WERI-Rb-1 (cell line): ENCODE results near the gene EGFR.

Experiments used
- DNase-seq: peaks from one replicate; pipeline ENCODE4 v3.0.0-alpha.2; 2020
- H3K27ac ChIP-seq: fragments of 250-450 bp; sonication (Bioruptor Pico); 2 replicates; pipeline ENCODE4 v1.5.1; 2020; ENCODE audit warnings: mild to moderate bottlenecking, moderate library complexity
- H3K27me3 ChIP-seq: fragments of 250-450 bp; sonication (Bioruptor Pico); 2 replicates; pipeline ENCODE4 v1.5.1; 2021; ENCODE audit warnings: mild to moderate bottlenecking, low read depth, moderate library complexity; ENCODE audit not compliant: insufficient read depth, severe bottlenecking
- H3K36me3 ChIP-seq: fragments of 250-450 bp; sonication (Bioruptor Pico); 2 replicates; pipeline ENCODE4 v1.5.1; 2020; ENCODE audit warnings: mild to moderate bottlenecking, moderate library complexity
- H3K4me3 ChIP-seq: 2 replicates; pipeline ENCODE4 v1.5.1; 2011; ENCODE audit warnings: low read depth, mild to moderate bottlenecking, control low read depth, low read length
- H3K9me3 ChIP-seq: fragments of 250-450 bp; sonication (Bioruptor Pico); 2 replicates; pipeline ENCODE4 v1.5.1; 2021; ENCODE audit warnings: mild to moderate bottlenecking, moderate library complexity; ENCODE audit not compliant: severe bottlenecking
- CTCF ChIP-seq: IDR thresholded peaks from 2 replicates; pipeline ENCODE4 v1.5.1; 2011; ENCODE audit warnings: low read depth, mild to moderate bottlenecking, control low read depth, inconsistent platforms, low read length

EGFR gene

GRCh38 chr7:55178863-55179773 lies 160.3 kb downstream of the EGFR start:
- H3K9me3 ChIP-seq = no peaks in the 10 kb centered on the region
- DNase-seq = no peak
- no peaks in the 10 kb centered on the region for H3K27me3 ChIP-seq
- no peaks in the 10 kb centered on the region for H3K36me3 ChIP-seq
- H3K4me3 ChIP-seq = no peak overlapping the region
- H3K27ac ChIP-seq = no peak overlapping the region
- TF ChIP-seq CTCF = no peak

DNA sequence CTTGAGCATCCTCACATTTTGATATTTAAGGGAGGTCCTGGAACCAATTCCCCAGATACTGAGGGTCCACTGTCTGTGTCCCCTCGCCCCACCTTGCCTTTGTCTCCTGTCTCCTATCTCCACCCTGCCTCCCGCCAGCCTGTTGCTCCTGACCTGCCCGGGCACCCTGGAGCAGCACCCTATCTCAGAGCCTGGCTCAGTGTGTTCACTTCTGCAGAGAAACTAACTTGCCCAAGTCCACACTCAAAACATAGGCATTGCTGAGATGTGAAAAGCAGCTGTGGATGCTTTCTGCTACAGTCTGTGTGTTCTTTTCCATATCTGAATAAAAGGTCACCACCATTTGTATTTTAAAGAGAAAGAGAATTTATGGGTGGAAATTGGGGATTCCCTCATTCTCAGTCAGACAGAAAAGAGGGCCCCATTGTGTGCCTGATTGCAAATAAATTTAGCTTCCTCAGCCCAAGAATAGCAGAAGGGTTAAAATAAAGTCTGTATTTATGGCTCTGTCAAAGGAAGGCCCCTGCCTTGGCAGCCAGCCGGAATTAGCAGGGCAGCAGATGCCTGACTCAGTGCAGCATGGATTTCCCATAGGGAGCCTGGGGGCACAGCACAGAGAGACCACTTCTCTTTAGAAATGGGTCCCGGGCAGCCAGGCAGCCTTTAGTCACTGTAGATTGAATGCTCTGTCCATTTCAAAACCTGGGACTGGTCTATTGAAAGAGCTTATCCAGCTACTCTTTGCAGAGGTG lies 161.3 kb downstream of the EGFR start:
- no peak for TF ChIP-seq CTCF
- no peak for DNase-seq
- H3K27me3 ChIP-seq = no peaks in the 10 kb centered on the region
- H3K9me3 ChIP-seq = no peaks in the 10 kb centered on the region
- no peak overlapping the region for H3K4me3 ChIP-seq
- no peaks in the 10 kb centered on the region for H3K36me3 ChIP-seq
- no peak overlapping the region for H3K27ac ChIP-seq

GRCh38 chr7:55180963-55181542 lies 162.2 kb downstream of the EGFR start:
- H3K27ac ChIP-seq = no peak overlapping the region
- H3K4me3 ChIP-seq = no peak overlapping the region
- DNase-seq = no peak
- no peaks in the 10 kb centered on the region for H3K9me3 ChIP-seq
- H3K36me3 ChIP-seq = no peaks in the 10 kb centered on the region
- no peak for TF ChIP-seq CTCF
- no peaks in the 10 kb centered on the region for H3K27me3 ChIP-seq

DNA sequence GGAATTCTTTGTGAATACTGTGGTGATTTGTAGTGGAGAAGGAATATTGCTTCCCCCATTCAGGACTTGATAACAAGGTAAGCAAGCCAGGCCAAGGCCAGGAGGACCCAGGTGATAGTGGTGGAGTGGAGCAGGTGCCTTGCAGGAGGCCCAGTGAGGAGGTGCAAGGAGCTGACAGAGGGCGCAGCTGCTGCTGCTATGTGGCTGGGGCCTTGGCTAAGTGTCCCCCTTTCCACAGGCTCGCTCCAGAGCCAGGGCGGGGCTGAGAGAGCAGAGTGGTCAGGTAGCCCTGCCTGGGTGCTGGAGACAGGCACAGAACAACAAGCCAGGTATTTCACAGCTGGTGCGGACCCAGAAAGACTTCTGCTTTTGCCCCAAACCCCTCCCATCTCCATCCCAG lies 162.9 kb downstream of the EGFR start:
- H3K36me3 ChIP-seq = no peaks in the 10 kb centered on the region
- no peak for DNase-seq
- TF ChIP-seq CTCF = no peak
- H3K27ac ChIP-seq = no peak overlapping the region
- no peaks in the 10 kb centered on the region for H3K27me3 ChIP-seq
- no peak overlapping the region for H3K4me3 ChIP-seq
- no peaks in the 10 kb centered on the region for H3K9me3 ChIP-seq

DNA sequence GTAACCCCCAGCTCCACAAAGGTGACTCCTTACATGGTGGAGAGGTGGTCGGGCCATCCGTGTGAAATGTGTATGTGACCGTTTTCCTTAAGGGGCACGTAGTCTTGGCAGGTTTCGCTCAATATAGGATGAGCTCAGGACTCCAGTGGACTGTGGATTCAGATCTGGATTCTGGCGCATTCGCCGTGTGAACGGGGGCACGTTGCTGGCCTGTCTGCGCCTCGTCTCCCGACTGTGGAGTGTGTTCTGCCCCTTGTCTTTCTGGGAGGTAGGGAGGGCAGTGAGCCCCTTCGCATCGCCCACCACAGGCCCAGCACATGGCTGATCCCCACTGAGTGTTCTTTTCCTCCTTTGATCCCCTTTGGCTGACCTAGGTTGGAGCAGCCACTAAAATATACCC lies 165.1 kb downstream of the EGFR start:
- TF ChIP-seq CTCF = no peak
- no peak for DNase-seq
- Histone ChIP-seq H3K9me3 (no peaks in the 10 kb centered on the region), H3K27me3 (no peaks in the 10 kb centered on the region), H3K4me3 (no peak overlapping the region), H3K27ac (no peak overlapping the region), H3K36me3 (no peaks in the 10 kb centered on the region)
